Stimulated activated CD4-positive, alpha-beta T cell treated with anti-CD3 and anti-CD28 coated beads, TNF-alpha, amount 100 ng/mL, for 1 hour (primary cell): Measurements from ENCODE around the gene HPCAL4.
A peak's percentile ranks its signal among the peaks of the same experiment; 100 is the strongest.

Experiments used
- DNase-seq, 3 donors: peaks; one replicate each; pipeline ENCODE4 v3.0.0-alpha.2; 2020; ENCODE audit warnings: low read depth in 3 of 3, low spot score in 1 of 3

HPCAL4 gene

GRCh38 chr1:39678889-39679288, 12.3 kb downstream of the HPCAL4 start:
- DNase-seq: no peak

GRCh38 chr1:39677645-39678044, 13.6 kb downstream of the HPCAL4 start:
- no peak for DNase-seq

- DNase-seq: no peak
Measured at GRCh38 chr1:39676948-39677548, 14.2 kb downstream of the HPCAL4 start.

GRCh38 chr1:39675220-39675619, 16.0 kb downstream of the HPCAL4 start:
- no peak for DNase-seq

- no peak for DNase-seq
Measured at GRCh38 chr1:39673215-39673614, 18.0 kb downstream of the HPCAL4 start.

- DNase-seq: no peak
Measured at GRCh38 chr1:39672551-39672947, 18.7 kb downstream of the HPCAL4 start.

- DNase-seq: no peak
Measured at GRCh38 chr1:39671793-39672550, 19.3 kb downstream of the HPCAL4 start, which contains the start of gene NT5C1A. NT5C1A (minus strand) TSS chr1:39672107; CDS start chr1:39672038, 69 bp downstream.

GRCh38 chr1:39671433-39671792, 19.8 kb downstream of the HPCAL4 start:
- no peak for DNase-seq

GRCh38 chr1:39670689-39671088, 20.5 kb downstream of the HPCAL4 start:
- DNase-seq: no peak

GRCh38 chr1:39668894-39669293, 22.3 kb downstream of the HPCAL4 start:
- no peak for DNase-seq

- no peak for DNase-seq
Measured at GRCh38 chr1:39668111-39668510, 23.1 kb downstream of the HPCAL4 start.

GRCh38 chr1:39666772-39667171, 24.5 kb downstream of the HPCAL4 start:
- no peak for DNase-seq

GRCh38 chr1:39663559-39663958, 27.7 kb downstream of the HPCAL4 start:
- no peak for DNase-seq

- no peak for DNase-seq
Measured at GRCh38 chr1:39662861-39663260, 28.4 kb downstream of the HPCAL4 start.

GRCh38 chr1:39659538-39659937, 31.7 kb downstream of the HPCAL4 start:
- no peak for DNase-seq

- no peak for DNase-seq
Measured at GRCh38 chr1:39659110-39659509, 32.1 kb downstream of the HPCAL4 start.

GRCh38 chr1:39657923-39658485, 33.2 kb downstream of the HPCAL4 start:
- DNase-seq: peak in 2 of 3 donors; percentile 23 to 50

GRCh38 chr1:39657402-39657801, 33.8 kb downstream of the HPCAL4 start:
- DNase-seq: no peak

- no peak for DNase-seq
Measured at GRCh38 chr1:39656391-39656790, 34.8 kb downstream of the HPCAL4 start.

- DNase-seq: no peak
Measured at GRCh38 chr1:39655578-39656268, 35.5 kb downstream of the HPCAL4 start.

GRCh38 chr1:39654291-39654690, 36.9 kb downstream of the HPCAL4 start:
- DNase-seq: no peak

GRCh38 chr1:39653546-39654031, 37.6 kb downstream of the HPCAL4 start:
- DNase-seq: peak; percentile 45 to 59 (median 52)
